NCI-H2107 treated with DMSO at 0.1 percent for 48 hours (cell line): ENCODE measurements around the gene TRPM1.

Experiments
- DNase-seq: peaks from one replicate; lab custom pipeline; 2025; ENCODE audit not compliant: unreplicated experiment; lab: John Stamatoyannopoulos, UW

Gene TRPM1

GRCh38 chr15:30979457-30979856, 122.1 kb downstream of the TRPM1 start:
- no peak for DNase-seq

DNA sequence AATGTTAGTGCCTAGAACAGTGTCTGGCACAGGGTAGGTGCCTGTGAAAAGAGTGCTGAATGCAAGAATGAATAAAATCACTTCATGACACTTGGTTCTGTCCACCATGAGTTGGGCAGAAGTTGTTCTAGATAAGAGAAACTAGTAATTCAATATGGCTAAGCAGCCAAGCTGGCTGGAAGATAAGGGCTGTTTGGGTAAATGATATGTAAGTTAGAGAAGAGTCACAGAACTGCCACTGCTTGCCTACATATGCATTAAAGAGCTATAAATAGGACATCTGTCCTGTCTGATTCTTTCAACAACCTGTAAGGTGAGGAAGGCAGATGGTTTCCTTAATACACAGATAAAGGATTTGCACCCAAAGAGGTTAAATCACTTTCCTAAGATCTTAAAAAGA, 123.2 kb downstream of the TRPM1 start:
- no peak for DNase-seq

DNA sequence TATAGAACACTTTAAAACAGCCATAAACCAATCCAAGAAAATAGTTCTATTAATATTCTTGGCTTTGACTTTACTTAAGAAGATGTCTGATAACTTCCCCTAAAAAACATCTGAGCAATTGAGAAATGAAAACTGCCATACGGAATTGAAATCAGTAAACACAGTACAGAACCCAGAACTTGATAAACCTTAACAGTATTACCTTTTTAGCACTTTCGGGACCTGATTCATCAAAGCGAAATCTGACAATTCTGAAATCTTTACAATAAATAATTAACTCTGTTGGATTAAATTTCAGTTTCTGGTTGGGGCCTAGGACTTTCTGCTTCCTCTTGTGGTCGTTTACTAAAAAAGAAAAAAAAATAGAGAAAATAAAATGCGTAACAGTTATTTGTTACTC, 127.4 kb downstream of the TRPM1 start:
- no peak for DNase-seq

DNA sequence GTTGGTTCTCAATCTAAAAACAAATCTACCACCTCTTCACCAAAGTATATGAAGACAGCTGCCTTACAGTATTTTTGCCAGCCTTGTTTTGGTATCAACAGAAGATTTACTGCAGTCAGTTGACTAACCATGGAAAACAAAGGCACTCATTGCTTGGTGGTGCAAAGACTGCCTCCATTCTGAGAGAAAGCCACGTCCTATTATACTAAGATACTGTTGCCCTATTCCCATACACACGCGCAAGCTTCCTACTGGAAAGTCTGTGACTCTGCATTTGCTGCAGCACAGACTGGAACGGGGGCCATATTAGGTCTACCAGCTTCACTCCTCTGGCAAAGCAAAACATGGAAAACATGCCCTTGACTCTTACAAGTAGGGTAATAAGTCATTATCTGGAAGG, 128.1 kb downstream of the TRPM1 start:
- DNase-seq: no peak

DNA sequence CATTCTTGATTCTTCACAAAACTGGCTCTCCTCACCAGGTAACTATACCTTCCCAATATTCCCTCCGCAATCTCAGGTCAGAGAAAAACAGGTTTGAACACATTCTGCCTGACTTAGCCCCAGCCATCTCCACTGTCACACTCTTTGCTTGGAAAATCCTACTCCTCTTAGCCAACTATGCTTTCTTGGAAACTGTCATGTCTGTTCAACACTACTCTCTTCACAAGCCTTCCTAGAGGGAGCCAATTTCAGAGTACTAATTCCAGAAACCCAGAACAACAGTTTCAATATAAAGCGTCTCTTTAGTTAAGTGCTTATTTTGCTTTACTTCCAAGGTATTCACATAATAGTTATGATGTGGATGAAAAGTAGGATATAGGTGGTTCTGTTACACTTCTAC, 131.8 kb downstream of the TRPM1 start:
- no peak for DNase-seq

DNA sequence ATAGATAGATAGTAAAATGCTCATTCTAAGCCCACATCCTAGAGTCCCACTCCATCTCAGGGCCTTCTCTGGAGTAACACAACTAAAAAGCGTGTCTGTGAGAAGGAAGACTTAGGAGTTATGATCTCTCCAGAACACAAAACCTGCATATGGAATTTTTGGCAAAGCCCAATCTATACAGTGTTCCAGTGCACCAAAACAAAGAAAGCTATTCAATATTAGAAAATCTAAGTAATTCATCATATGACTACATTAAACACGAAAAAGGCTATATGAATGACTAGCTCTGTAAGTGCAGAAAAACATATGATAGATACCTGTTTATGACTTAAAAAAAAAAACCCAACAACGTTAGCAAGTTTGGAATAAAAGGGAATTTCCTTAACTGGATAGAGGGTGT, 137.8 kb downstream of the TRPM1 start:
- DNase-seq: no peak

- DNase-seq: no peak
These were observed 138.9 kb downstream of the TRPM1 start for GRCh38 chr15:30962659-30963058.

- DNase-seq: no peak
These were observed 139.4 kb downstream of the TRPM1 start for GRCh38 chr15:30962079-30962478.

DNA sequence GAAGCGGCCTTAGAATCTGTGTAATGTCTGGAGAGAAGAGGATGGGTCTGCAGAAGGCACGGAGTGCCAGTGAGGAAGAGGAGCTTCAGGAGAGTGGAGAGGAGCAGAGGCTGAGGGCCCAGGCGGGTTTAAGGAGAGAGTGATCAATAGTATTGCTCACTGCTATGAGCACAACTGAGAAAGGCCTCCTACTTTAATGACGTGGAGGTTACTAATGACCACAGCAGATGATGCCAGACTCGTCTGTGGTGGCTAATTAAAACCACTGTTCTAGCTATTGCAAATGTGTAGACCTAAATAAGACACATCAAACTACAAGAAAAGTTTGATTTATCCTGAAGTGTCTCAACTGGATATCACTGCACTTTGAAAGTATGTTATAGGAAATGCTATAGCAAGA, 143.3 kb downstream of the TRPM1 start:
- no peak for DNase-seq

DNA sequence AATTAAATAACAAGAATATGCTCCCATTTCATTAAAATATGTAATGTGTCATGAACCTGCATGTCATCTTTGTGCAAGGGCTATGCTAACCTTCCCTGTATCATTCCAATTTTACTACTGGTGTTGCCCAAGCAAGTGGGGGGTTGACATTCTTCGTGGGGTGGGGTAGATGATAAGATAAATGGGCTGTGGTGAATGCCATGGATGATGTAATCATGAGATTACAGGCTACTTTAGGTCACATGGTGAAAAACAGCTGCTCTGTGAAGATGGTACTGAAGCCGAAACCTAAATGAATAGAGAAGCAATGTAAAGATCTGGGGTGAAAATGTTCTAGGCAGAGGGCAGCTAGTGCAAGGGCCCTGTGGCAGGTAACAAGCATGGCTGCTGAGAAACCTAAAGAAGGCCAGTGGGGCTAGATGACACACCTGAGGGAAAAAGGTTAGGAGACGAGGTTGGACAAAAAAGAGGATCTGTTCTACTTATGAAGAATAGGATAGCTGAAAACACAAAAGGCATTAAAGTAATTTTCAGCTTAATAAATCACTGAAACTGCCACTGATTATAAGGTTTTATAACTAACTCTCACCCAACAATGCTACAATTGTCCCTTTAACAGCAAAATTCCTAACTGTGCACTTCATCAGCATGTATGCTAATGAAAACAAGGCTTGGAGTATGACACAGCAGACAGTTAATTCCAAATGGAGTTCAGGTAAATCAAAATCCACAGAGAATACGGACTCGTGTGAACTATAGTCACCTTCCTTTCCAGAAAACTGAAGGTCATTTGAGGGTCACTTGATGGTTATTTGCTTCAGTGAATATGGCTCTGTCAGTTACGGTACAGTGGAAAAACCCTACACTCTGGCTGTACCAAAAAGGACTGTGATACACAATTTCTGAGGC, 145.1 kb downstream of the TRPM1 start:
- no peak for DNase-seq

DNA sequence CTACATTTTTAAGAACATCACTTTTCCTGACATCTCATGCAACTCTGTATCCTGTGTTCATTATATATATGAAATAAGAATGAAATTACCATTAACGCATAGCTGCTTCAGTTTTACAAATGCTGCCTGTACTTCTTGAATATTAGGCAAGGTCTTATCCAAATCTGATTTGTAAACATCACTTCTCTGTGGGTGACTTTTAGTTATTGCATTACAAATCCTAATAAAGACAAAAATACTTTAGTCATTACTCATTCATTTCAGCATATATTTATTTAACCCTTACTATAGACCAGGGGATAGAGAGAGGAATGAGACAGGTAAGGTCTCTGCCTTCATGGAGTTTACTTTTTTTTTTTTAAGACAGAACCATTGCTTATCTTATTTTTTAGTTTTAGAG, 146.9 kb downstream of the TRPM1 start:
- DNase-seq: no peak

DNA sequence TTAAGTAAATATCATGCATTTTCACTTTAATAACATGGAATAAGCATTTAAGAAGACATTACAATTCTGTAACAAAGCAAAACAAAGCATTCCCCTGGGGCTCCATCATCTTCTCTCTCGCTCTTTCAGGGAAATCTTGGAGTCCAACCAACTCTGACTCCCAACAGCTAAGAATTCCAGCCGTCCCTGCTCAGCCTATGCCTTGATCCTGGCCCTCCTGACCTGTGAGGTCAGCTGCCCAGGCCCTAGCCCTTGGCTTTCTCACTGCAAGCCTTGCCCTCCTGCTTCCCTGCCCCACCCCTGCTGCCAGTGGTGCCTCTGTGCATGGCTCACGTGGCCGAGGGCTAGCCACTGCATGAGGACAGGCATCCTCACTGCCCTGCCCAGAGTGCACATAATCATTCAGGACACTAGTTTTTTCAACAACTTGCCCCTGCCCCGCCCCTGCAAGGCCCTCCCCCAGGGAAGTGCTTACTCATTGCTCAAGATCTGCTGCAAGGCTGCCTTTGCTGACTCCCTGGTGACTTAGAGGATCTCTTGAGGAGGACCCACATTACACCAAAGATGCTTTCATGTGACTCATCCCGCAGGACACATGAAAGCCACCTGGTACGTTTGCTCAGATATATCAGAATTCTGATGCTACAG, 147.7 kb downstream of the TRPM1 start:
- no peak for DNase-seq

DNA sequence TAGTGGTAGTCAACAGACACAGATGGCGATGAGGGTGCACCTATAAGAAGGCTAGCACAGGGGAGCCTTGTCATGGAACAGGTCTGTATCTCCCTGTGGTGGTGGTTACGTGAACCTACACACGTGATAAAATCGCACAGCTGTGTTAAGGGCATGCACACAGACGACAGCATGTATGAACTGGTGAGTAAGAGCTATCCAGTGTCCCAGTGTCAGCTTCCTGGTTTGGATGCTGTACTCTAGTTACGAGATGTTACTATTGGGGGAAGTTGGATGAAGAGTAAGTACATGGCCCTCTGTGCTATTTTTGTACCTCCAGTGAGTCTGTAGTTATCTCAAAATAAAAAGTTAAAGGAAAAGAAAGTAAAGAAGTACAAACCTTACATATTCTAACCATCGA, 148.3 kb downstream of the TRPM1 start:
- DNase-seq: no peak
